Suprapubic skin (tissue), 4 donors: Measurements from ENCODE around the gene OR4F15. TPM values are rescaled to one million over a fixed set of nuclear protein-coding genes. Genes with fewer than 3 reads are reported as not detected.

ENCODE experiments used
- DNase-seq, 2 donors: peaks; one replicate each; pipeline ENCODE4 v3.0.0-alpha.2; 2019; ENCODE audit warnings: low spot score in 2 of 2
- H3K27ac ChIP-seq: fragments of 200-600 bp; sonication (generic); one replicate; pipeline ENCODE4 v1.5.1; 2019
- H3K27me3 ChIP-seq: fragments of 200-600 bp; sonication (generic); one replicate; pipeline ENCODE4 v1.5.1; 2019
- H3K36me3 ChIP-seq: fragments of 200-600 bp; sonication (generic); one replicate; pipeline ENCODE4 v1.5.1; 2019
- H3K4me1 ChIP-seq: fragments of 200-600 bp; sonication (generic); one replicate; pipeline ENCODE4 v1.5.1; 2019
- H3K4me3 ChIP-seq: fragments of 200-600 bp; sonication (generic); one replicate; pipeline ENCODE4 v1.5.1; 2019; ENCODE audit warnings: mild to moderate bottlenecking
- H3K9me3 ChIP-seq: fragments of 200-600 bp; sonication (generic); one replicate; pipeline ENCODE4 v1.5.1; 2019
- CTCF ChIP-seq, 2 donors: fragments of 200-600 bp in 1 of 2; fragments of 450-650 bp in 1 of 2; sonication (generic) in 1 of 2; IDR thresholded peaks; one replicate each; pipeline ENCODE4 v1.5.1; 2016 to 2019; ENCODE audit warnings: antibody characterized with exemption in 2 of 2, mild to moderate bottlenecking in 1 of 2, moderate library complexity in 1 of 2
- EP300 ChIP-seq: sonication (generic); formaldehyde crosslinking; IDR thresholded peaks from one replicate; pipeline ENCODE4 v1.6.1; 2017; ENCODE audit warnings: antibody characterized with exemption
- POLR2A ChIP-seq, 2 donors: fragments of 450-650 bp; IDR thresholded peaks; one replicate each; pipeline ENCODE4 v1.6.1; 2017; ENCODE audit warnings: antibody characterized with exemption in 2 of 2, mild to moderate bottlenecking in 2 of 2, moderate library complexity in 2 of 2
- POLR2AphosphoS5 ChIP-seq, 3 donors: sonication (generic); formaldehyde crosslinking; IDR thresholded peaks; one replicate each; pipeline ENCODE4 v1.6.1; 2017; ENCODE audit warnings: antibody characterized with exemption in 3 of 3
- WGBS: methylation state at CpG from one replicate; pipeline ENCODE4 v1.1.5; 2018; 5-methylcytosine and 5-hydroxymethylcytosine counted together
- total RNA-seq, 4 donors: library from RNA; depleted of rRNA; stranded (reverse); fragments of >200 nt; gene quantifications; one replicate each; pipeline ENCODE4 v1.1.0, GENCODE V29; 2016

The OR4F15 gene
- total RNA-seq, 4 donors from 2014 or later = 0.25 TPM; not detected in 3

- Histone ChIP-seq H3K9me3 (peaks cover under 1% of the 10 kb centered on the region), H3K4me3 (no peak overlapping the region), H3K4me1 (no peaks in the 10 kb centered on the region), H3K27ac (no peak overlapping the region), H3K36me3 (no peaks in the 10 kb centered on the region), H3K27me3 (no peaks in the 10 kb centered on the region)
- WGBS = 68% methylated on average over 6 of the region's 6 CpGs
- TF ChIP-seq EP300 (no peak), CTCF (IDR thresholded peaks at IDR 0.05) (no peak)
- DNase-seq = no peak
Observed at GRCh38 chr15:101827257-101827656, 15.3 kb downstream of the OR4F15 start.

- Histone ChIP-seq H3K4me1 (no peaks in the 10 kb centered on the region), H3K27ac (no peak overlapping the region), H3K27me3 (no peaks in the 10 kb centered on the region), H3K4me3 (no peak overlapping the region), H3K9me3 (peaks cover 4% of the 10 kb centered on the region), H3K36me3 (no peaks in the 10 kb centered on the region)
- WGBS = 83% methylated on average over 5 of the region's 5 CpGs
- no peak for DNase-seq
- TF ChIP-seq CTCF (IDR thresholded peaks at IDR 0.05) = no peak
- TF ChIP-seq POLR2A (IDR thresholded peaks at IDR 0.05) = no peak
- TF ChIP-seq POLR2AphosphoS5 (IDR thresholded peaks at IDR 0.05) = no peak
- no peak for TF ChIP-seq EP300
Observed at GRCh38 chr15:101828774-101829173, 16.8 kb downstream of the OR4F15 start.

- WGBS = 69% methylated on average over 3 of the region's 3 CpGs
- TF ChIP-seq CTCF (IDR thresholded peaks at IDR 0.05) = no peak
- no peak for TF ChIP-seq POLR2AphosphoS5 (IDR thresholded peaks at IDR 0.05)
- TF ChIP-seq EP300 = no peak
- Histone ChIP-seq H3K27me3 (peaks cover 21% of the 10 kb centered on the region), H3K4me3 (no peak overlapping the region), H3K4me1 (no peaks in the 10 kb centered on the region), H3K27ac (no peak overlapping the region), H3K36me3 (no peaks in the 10 kb centered on the region), H3K9me3 (no peaks in the 10 kb centered on the region)
- peak in 1 of 2 donors; percentile 48 for DNase-seq
Observed at GRCh38 chr15:101841656-101842055, 29.7 kb downstream of the OR4F15 start.

GRCh38 chr15:101844916-101845315, 32.9 kb downstream of the OR4F15 start:
- Histone ChIP-seq H3K9me3 (no peaks in the 10 kb centered on the region), H3K4me3 (no peak overlapping the region), H3K27ac (no peak overlapping the region), H3K27me3 (peaks cover 21% of the 10 kb centered on the region), H3K36me3 (no peaks in the 10 kb centered on the region), H3K4me1 (no peaks in the 10 kb centered on the region)
- 80% methylated on average over 6 of the region's 6 CpGs for WGBS
- no peak for TF ChIP-seq CTCF (IDR thresholded peaks at IDR 0.05)
- no peak for TF ChIP-seq POLR2A (IDR thresholded peaks at IDR 0.05)
- TF ChIP-seq POLR2AphosphoS5 (IDR thresholded peaks at IDR 0.05) = no peak
- no peak for TF ChIP-seq EP300
- DNase-seq = no peak

GRCh38 chr15:101852356-101852755, 40.4 kb downstream of the OR4F15 start:
- H3K4me1 ChIP-seq = no peaks in the 10 kb centered on the region
- no peak overlapping the region for H3K27ac ChIP-seq
- no peaks in the 10 kb centered on the region for H3K27me3 ChIP-seq
- H3K4me3 ChIP-seq = no peak overlapping the region
- DNase-seq = no peak
- WGBS = 46% methylated on average over 1 of the region's 1 CpG
- no peaks in the 10 kb centered on the region for H3K9me3 ChIP-seq
- H3K36me3 ChIP-seq = no peaks in the 10 kb centered on the region
- TF ChIP-seq POLR2A (IDR thresholded peaks at IDR 0.05) (no peak), POLR2AphosphoS5 (IDR thresholded peaks at IDR 0.05) (no peak), EP300 (no peak), CTCF (IDR thresholded peaks at IDR 0.05) (no peak)

Other genes with a start within 250 kb of the OR4F15 start
- 10 to 100 TPM; 46.3 to 57.8 (median 49.7) TPM for gene TM2D3, start 159.8 kb upstream of the OR4F15 start, total RNA-seq
- gene TARS3, start 87.7 kb upstream of the OR4F15 start, total RNA-seq = 10 to 100 TPM in 3 of 4 donors, 1 to 10 TPM in 1; 5.4 to 19.3 (median 12.3) TPM
- gene OR4F6, start 8.7 kb upstream of the OR4F15 start, total RNA-seq = not detected